ENCODE data around the gene RPL41. TPM values are rescaled to one million over a fixed set of nuclear protein-coding genes. Genes with fewer than 3 reads are reported as not detected.

Gene RPL41
- total and polyA plus RNA-seq, 4 donors = 979 to 2,155 (median 1,482) TPM

DNA sequence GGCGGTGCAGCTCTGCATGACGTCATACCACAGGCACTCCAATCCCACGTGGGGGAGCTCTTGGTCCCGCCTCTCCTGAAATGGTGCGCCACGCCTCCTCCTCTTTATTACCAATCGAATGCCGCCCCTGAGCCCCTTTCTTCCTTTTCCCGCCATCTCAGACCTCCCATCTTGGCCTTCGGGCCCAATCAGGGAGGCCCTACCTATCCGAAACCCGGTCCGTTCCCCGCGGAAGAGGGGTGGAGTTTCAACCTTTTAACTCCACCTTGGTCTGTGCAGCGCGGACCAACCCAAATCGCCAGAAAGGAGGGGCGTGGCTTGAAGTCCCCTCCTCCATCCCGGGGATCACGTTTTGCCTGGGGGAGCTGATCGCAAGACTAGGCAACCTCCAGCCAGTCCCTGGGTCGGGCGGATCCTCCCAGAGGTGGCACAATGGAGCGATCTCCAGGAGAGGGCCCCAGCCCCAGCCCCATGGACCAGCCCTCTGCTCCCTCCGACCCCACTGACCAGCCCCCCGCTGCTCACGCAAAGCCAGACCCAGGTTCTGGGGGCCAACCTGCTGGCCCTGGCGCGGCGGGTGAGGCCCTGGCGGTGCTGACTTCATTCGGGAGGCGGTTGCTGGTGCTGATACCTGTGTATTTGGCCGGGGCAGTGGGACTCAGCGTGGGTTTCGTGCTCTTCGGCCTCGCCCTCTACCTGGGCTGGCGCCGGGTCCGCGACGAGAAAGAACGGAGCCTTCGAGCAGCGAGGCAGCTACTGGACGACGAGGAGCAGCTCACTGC is 11.6 kb downstream of the RPL41 start, which contains the start of gene ESYT1:
Gene ESYT1, plus strand, starts transcription at position 380 of the 782 bp plus-strand sequence. Its CDS starts 53 bp downstream, at position 433.
- peak within 1 kb of the TSS; percentile 69 to 88 for H3K9ac ChIP-seq (ENCODE audit: low read depth in 1 of 2, low read length in 2 of 2)
- peak; percentile 95 for DNase-seq (ENCODE audit: low spot score)
- no peaks in the 10 kb centered on the region for H3K27me3 ChIP-seq (ENCODE audit: control insufficient read depth in 4 of 4, insufficient read depth in 4 of 4, low read length in 3 of 4)
- H3K4me1 ChIP-seq (ENCODE audit: control insufficient read depth in 4 of 4, insufficient read depth in 4 of 4, low read length in 3 of 4) = peaks cover under 1 to 40% (median 29%) of the 10 kb centered on the region in 4 donors
- H3K9me3 ChIP-seq (ENCODE audit: control insufficient read depth in 4 of 4, low read length in 3 of 4) = no peaks in the 10 kb centered on the region
- under 1% methylated on average over 49 of the region's 49 CpGs for WGBS
- TF ChIP-seq HNF4G (IDR thresholded peaks at IDR 0.05) = no peak
- TF ChIP-seq TAF1 (conservative IDR thresholded peaks at IDR 0.05) = peak; percentile 70
- peak; percentile 73 for TF ChIP-seq FOXA2 (IDR thresholded peaks at IDR 0.05)
- peak in 1 of 2 donors; percentile 80 for TF ChIP-seq GABPA (IDR thresholded peaks at IDR 0.05 in 1 of 2, conservative IDR thresholded peaks at IDR 0.05 in 1 of 2)
- TF ChIP-seq SP1 (IDR thresholded peaks at IDR 0.05) = peak; percentile 97
- peak; percentile 95 to 96 for TF ChIP-seq JUND (IDR thresholded peaks at IDR 0.05)
- TF ChIP-seq YY1 (IDR thresholded peaks at IDR 0.05) = peak; percentile 95
- TF ChIP-seq, protein P1, sequence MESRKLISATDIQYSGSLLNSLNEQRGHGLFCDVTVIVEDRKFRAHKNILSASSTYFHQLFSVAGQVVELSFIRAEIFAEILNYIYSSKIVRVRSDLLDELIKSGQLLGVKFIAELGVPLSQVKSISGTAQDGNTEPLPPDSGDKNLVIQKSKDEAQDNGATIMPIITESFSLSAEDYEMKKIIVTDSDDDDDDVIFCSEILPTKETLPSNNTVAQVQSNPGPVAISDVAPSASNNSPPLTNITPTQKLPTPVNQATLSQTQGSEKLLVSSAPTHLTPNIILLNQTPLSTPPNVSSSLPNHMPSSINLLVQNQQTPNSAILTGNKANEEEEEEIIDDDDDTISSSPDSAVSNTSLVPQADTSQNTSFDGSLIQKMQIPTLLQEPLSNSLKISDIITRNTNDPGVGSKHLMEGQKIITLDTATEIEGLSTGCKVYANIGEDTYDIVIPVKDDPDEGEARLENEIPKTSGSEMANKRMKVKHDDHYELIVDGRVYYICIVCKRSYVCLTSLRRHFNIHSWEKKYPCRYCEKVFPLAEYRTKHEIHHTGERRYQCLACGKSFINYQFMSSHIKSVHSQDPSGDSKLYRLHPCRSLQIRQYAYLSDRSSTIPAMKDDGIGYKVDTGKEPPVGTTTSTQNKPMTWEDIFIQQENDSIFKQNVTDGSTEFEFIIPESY (IDR thresholded peaks at IDR 0.05) = peak; percentile 58
- TF ChIP-seq RXRA (IDR thresholded peaks at IDR 0.05) = peak; percentile 74 to 80
- TF ChIP-seq, protein P2, sequence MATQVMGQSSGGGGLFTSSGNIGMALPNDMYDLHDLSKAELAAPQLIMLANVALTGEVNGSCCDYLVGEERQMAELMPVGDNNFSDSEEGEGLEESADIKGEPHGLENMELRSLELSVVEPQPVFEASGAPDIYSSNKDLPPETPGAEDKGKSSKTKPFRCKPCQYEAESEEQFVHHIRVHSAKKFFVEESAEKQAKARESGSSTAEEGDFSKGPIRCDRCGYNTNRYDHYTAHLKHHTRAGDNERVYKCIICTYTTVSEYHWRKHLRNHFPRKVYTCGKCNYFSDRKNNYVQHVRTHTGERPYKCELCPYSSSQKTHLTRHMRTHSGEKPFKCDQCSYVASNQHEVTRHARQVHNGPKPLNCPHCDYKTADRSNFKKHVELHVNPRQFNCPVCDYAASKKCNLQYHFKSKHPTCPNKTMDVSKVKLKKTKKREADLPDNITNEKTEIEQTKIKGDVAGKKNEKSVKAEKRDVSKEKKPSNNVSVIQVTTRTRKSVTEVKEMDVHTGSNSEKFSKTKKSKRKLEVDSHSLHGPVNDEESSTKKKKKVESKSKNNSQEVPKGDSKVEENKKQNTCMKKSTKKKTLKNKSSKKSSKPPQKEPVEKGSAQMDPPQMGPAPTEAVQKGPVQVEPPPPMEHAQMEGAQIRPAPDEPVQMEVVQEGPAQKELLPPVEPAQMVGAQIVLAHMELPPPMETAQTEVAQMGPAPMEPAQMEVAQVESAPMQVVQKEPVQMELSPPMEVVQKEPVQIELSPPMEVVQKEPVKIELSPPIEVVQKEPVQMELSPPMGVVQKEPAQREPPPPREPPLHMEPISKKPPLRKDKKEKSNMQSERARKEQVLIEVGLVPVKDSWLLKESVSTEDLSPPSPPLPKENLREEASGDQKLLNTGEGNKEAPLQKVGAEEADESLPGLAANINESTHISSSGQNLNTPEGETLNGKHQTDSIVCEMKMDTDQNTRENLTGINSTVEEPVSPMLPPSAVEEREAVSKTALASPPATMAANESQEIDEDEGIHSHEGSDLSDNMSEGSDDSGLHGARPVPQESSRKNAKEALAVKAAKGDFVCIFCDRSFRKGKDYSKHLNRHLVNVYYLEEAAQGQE (IDR thresholded peaks at IDR 0.05) = peak; percentile 86
- TF ChIP-seq, protein P3, sequence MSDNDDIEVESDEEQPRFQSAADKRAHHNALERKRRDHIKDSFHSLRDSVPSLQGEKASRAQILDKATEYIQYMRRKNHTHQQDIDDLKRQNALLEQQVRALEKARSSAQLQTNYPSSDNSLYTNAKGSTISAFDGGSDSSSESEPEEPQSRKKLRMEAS (IDR thresholded peaks at IDR 0.05) = peak; percentile 82
- TF ChIP-seq NR2F2 (IDR thresholded peaks at IDR 0.05) = peak; percentile 79
- TF ChIP-seq, protein P4, sequence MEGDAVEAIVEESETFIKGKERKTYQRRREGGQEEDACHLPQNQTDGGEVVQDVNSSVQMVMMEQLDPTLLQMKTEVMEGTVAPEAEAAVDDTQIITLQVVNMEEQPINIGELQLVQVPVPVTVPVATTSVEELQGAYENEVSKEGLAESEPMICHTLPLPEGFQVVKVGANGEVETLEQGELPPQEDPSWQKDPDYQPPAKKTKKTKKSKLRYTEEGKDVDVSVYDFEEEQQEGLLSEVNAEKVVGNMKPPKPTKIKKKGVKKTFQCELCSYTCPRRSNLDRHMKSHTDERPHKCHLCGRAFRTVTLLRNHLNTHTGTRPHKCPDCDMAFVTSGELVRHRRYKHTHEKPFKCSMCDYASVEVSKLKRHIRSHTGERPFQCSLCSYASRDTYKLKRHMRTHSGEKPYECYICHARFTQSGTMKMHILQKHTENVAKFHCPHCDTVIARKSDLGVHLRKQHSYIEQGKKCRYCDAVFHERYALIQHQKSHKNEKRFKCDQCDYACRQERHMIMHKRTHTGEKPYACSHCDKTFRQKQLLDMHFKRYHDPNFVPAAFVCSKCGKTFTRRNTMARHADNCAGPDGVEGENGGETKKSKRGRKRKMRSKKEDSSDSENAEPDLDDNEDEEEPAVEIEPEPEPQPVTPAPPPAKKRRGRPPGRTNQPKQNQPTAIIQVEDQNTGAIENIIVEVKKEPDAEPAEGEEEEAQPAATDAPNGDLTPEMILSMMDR (IDR thresholded peaks at IDR 0.05; ENCODE audit: low read depth, low read length, missing input control) = no peak
- TF ChIP-seq RAD21 (IDR thresholded peaks at IDR 0.05) = peak; percentile 49 to 53
- TF ChIP-seq FOXA1 (IDR thresholded peaks at IDR 0.05) = peak; percentile 61
- TF ChIP-seq, protein P5, sequence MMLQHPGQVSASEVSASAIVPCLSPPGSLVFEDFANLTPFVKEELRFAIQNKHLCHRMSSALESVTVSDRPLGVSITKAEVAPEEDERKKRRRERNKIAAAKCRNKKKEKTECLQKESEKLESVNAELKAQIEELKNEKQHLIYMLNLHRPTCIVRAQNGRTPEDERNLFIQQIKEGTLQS (IDR thresholded peaks at IDR 0.05) = peak; percentile 79
- peak; percentile 56 to 57 for TF ChIP-seq HNF4A (conservative IDR thresholded peaks at IDR 0.05)
- TF ChIP-seq EGR1 (IDR thresholded peaks at IDR 0.05; ENCODE audit: low read depth in 2 of 2) = peak; percentile 22 to 59
- H3K27ac ChIP-seq (ENCODE audit: low read depth in 1 of 2, low read length in 2 of 2) = peak within 1 kb of the TSS; percentile 85 to 91
- H3K4me3 ChIP-seq (ENCODE audit: low read depth in 1 of 3, low read length in 3 of 3) = peak within 1 kb of the TSS; percentile 76 to 86 (median 78)
- H3K36me3 ChIP-seq (ENCODE audit: control insufficient read depth in 4 of 4, insufficient read depth in 3 of 4, low read depth in 1 of 4, low read length in 3 of 4) = peaks cover 6 to 20% (median 15%) of the 10 kb centered on the region in 4 donors

Data from liver (tissue), 9 donors.